HG02884 (cell line): ENCODE data around the gene SCAND1.
A peak's percentile ranks its signal among the peaks of the same experiment; 100 is the strongest.
"Not testable (repeated sequence)": the region's sequence is repeated elsewhere in the genome, so short reads cannot be mapped to it uniquely, and the experiment has no call there.

ENCODE experiments used
- ATAC-seq: cut with Tn5 transposase; IDR thresholded peaks from one replicate; pipeline ENCODE4 v1.9.1; 2021; ENCODE audit warnings: mild to moderate bottlenecking, moderate library complexity; ENCODE audit not compliant: unreplicated experiment

SCAND1 gene

GRCh38 chr20:35954200-35954906 lies at the start of gene SCAND1:
SCAND1 (minus strand) TSS chr20:35954502; CDS start chr20:35954284, 218 bp downstream.
- peak; percentile 87 for ATAC-seq

- ATAC-seq, result no peak
These were observed 49.7 kb upstream of the SCAND1 start for GRCh38 chr20:36004045-36004444.

- no peak for ATAC-seq
These were observed 48.6 kb upstream of the SCAND1 start for GRCh38 chr20:36002855-36003254.

GRCh38 chr20:36001331-36001730 lies 47.0 kb upstream of the SCAND1 start:
- ATAC-seq, result not testable (repeated sequence)

GRCh38 chr20:35996492-35996891 lies 42.2 kb upstream of the SCAND1 start:
- ATAC-seq, result not testable (repeated sequence)

- no peak for ATAC-seq
These were observed 40.7 kb upstream of the SCAND1 start for GRCh38 chr20:35994994-35995453.

GRCh38 chr20:35992713-35993335 lies 38.5 kb upstream of the SCAND1 start:
- no peak for ATAC-seq

- no peak for ATAC-seq
These were observed 37.0 kb upstream of the SCAND1 start for GRCh38 chr20:35991142-35991771.

GRCh38 chr20:35988910-35989463 lies 34.7 kb upstream of the SCAND1 start:
- ATAC-seq, result no peak

- ATAC-seq, result no peak
These were observed 31.5 kb upstream of the SCAND1 start for GRCh38 chr20:35985806-35986205.

GRCh38 chr20:35984382-35984781 lies 30.1 kb upstream of the SCAND1 start:
- no peak for ATAC-seq

- ATAC-seq, result no peak
These were observed 27.7 kb upstream of the SCAND1 start for GRCh38 chr20:35981969-35982368.

GRCh38 chr20:35979544-35979943 lies 25.2 kb upstream of the SCAND1 start:
- ATAC-seq, result no peak

GRCh38 chr20:35978041-35978513 lies 23.8 kb upstream of the SCAND1 start:
- no peak for ATAC-seq

GRCh38 chr20:35975576-35976373 lies 21.5 kb upstream of the SCAND1 start:
- no peak for ATAC-seq

- ATAC-seq, result no peak
These were observed 20.0 kb upstream of the SCAND1 start for GRCh38 chr20:35974256-35974655.

GRCh38 chr20:35972462-35972861 lies 18.2 kb upstream of the SCAND1 start:
- no peak for ATAC-seq

GRCh38 chr20:35971981-35972380 lies 17.7 kb upstream of the SCAND1 start:
- ATAC-seq, result no peak

- ATAC-seq, result no peak
These were observed 14.6 kb upstream of the SCAND1 start for GRCh38 chr20:35968930-35969329.

GRCh38 chr20:35967979-35968640 lies 13.8 kb upstream of the SCAND1 start, which contains the start of gene CNBD2:
CNBD2 (plus strand) TSS chr20:35968590; CDS start chr20:35968763, 173 bp downstream.
- ATAC-seq, result no peak
